ENCODE results near the gene PRPF40B.
"Not testable (repeated sequence)": the region's sequence is repeated elsewhere in the genome, so short reads cannot be mapped to it uniquely, and the experiment has no call there.

The PRPF40B gene

GRCh38 chr12:49609059-49609874 lies 14.1 kb upstream of the PRPF40B start:
- no peak for DNase-seq (ENCODE audit: low read depth)

- no peak for DNase-seq (ENCODE audit: low read depth)
Observed at GRCh38 chr12:49609875-49610154, 13.5 kb upstream of the PRPF40B start.

- not testable (repeated sequence) for DNase-seq (ENCODE audit: low read depth)
Observed at GRCh38 chr12:49610785-49611184, 12.6 kb upstream of the PRPF40B start.

GRCh38 chr12:49612210-49612609 lies 11.2 kb upstream of the PRPF40B start:
- no peak for DNase-seq (ENCODE audit: low read depth)

- no peak for DNase-seq (ENCODE audit: low read depth)
Observed at GRCh38 chr12:49615725-49616124, 7.6 kb upstream of the PRPF40B start.

- no peak for DNase-seq (ENCODE audit: low read depth)
Observed at GRCh38 chr12:49616533-49617219, 6.7 kb upstream of the PRPF40B start.

GRCh38 chr12:49618576-49618975 lies 4.8 kb upstream of the PRPF40B start:
- no peak for DNase-seq (ENCODE audit: low read depth)

GRCh38 chr12:49619286-49619685 lies 4.1 kb upstream of the PRPF40B start:
- no peak for DNase-seq (ENCODE audit: low read depth)

- no peak for DNase-seq (ENCODE audit: low read depth)
Observed at GRCh38 chr12:49621651-49622500, 1.5 kb upstream of the PRPF40B start.

GRCh38 chr12:49622501-49623141 lies 740 bp upstream of the PRPF40B start:
- peak; percentile 32 for DNase-seq (ENCODE audit: low read depth)

- DNase-seq (ENCODE audit: low read depth), result no peak
Observed at GRCh38 chr12:49624921-49625577, 1.7 kb downstream of the PRPF40B start.

GRCh38 chr12:49626169-49626835 lies 2.9 kb downstream of the PRPF40B start:
- no peak for DNase-seq (ENCODE audit: low read depth)

GRCh38 chr12:49626836-49627235 lies 3.5 kb downstream of the PRPF40B start:
- no peak for DNase-seq (ENCODE audit: low read depth)

- DNase-seq (ENCODE audit: low read depth), result no peak
Observed at GRCh38 chr12:49627752-49628360, 4.5 kb downstream of the PRPF40B start.

- no peak for DNase-seq (ENCODE audit: low read depth)
Observed at GRCh38 chr12:49631336-49631907, 8.1 kb downstream of the PRPF40B start.

GRCh38 chr12:49632401-49632800 lies 9.0 kb downstream of the PRPF40B start:
- DNase-seq (ENCODE audit: low read depth), result no peak

- DNase-seq (ENCODE audit: low read depth), result no peak
Observed at GRCh38 chr12:49632986-49633702, 9.8 kb downstream of the PRPF40B start.

GRCh38 chr12:49633703-49634345 lies 10.5 kb downstream of the PRPF40B start:
- no peak for DNase-seq (ENCODE audit: low read depth)

- no peak for DNase-seq (ENCODE audit: low read depth)
Observed at GRCh38 chr12:49635036-49635435, 11.7 kb downstream of the PRPF40B start.

Measured in activated T-helper 1 cell treated with Interleukin-2 at 50 U/mL for 16 hours (primary cell).